ENCODE results near the gene TMEM95. TPM values are rescaled to one million over a fixed set of nuclear protein-coding genes. Genes with fewer than 3 reads are reported as not detected.

The TMEM95 gene
- total and polyA plus RNA-seq, 2 of the 8 experiments (the other 6 are each of a cell fraction or from before 2014, with no cell fraction given): not detected

- TF ChIP-seq RAD21 (IDR thresholded peaks at IDR 0.05 in 1 of 2, conservative IDR thresholded peaks at IDR 0.05 in 1 of 2; ENCODE audit: low read depth in 2 of 2, low read length in 2 of 2): no peak; a peak in 1 of 4 replicates
- TF ChIP-seq CHD1 (IDR thresholded peaks at IDR 0.05; ENCODE audit: low read depth, low read length): no peak
- peak; percentile 21; the same call in 1 of the 2 replicates for TF ChIP-seq TBP (IDR thresholded peaks at IDR 0.05; ENCODE audit: low read depth, low read length)
- no peak for TF ChIP-seq SP4 (IDR thresholded peaks at IDR 0.05; ENCODE audit: low read length)
- TF ChIP-seq EP300 (IDR thresholded peaks at IDR 0.05; ENCODE audit: borderline replicate concordance in 1 of 2, low read depth in 2 of 2, low read length in 2 of 2): no peak
- no peak for TF ChIP-seq CBX8 (IDR thresholded peaks at IDR 0.05; ENCODE audit: borderline replicate concordance, low read depth, low read length)
- TF ChIP-seq E2F6 (IDR thresholded peaks at IDR 0.05): no peak; the same call in 1 of the 2 replicates
- no peak for TF ChIP-seq ZNF274 (IDR thresholded peaks at IDR 0.05; ENCODE audit: borderline replicate concordance, extremely low read depth, low read length)
- 0 out of 2 replicates have a peak, but pooled peaks have one; percentile 28 for TF ChIP-seq YY1 (IDR thresholded peaks at IDR 0.05; ENCODE audit: low read depth, low read length)
- TF ChIP-seq HDAC2 (IDR thresholded peaks at IDR 0.05; ENCODE audit: borderline replicate concordance in 1 of 2, low read depth in 2 of 2, low read length in 2 of 2): peak in 1 of 2 experiments; percentile 55; a peak in 1 of 4 replicates
- peak; percentile 62; the same call in 1 of the 2 replicates for TF ChIP-seq SP1 (IDR thresholded peaks at IDR 0.05; ENCODE audit: low read depth, low read length)
- TF ChIP-seq ASH2L (IDR thresholded peaks at IDR 0.05; ENCODE audit: low read length): peak; percentile 16
- TF ChIP-seq KDM4A (IDR thresholded peaks at IDR 0.05; ENCODE audit: low read depth, low read length, severe bottlenecking): no peak
- peak; percentile 51; the same call in 1 of the 2 replicates for TF ChIP-seq TAF1 (IDR thresholded peaks at IDR 0.05; ENCODE audit: low read depth, low read length)
- TF ChIP-seq JUND (IDR thresholded peaks at IDR 0.05; ENCODE audit: low read length): no peak
Measured at GRCh38 chr17:7329997-7330637, 24.8 kb upstream of the TMEM95 start (continued).

All from H1 (cell line).